ENCODE data around the gene CFAP46. TPM values are rescaled to one million over a fixed set of nuclear protein-coding genes. Genes with fewer than 3 reads are reported as not detected.

Gene CFAP46
- total RNA-seq, 1 experiment from 2014 or later: not detected

GRCh38 chr10:132884691-132885271 is 57.6 kb downstream of the CFAP46 start:
- no peak for DNase-seq
- no peaks in the 10 kb centered on the region for H3K9me3 Mint-ChIP-seq (ENCODE audit: low read depth, unreplicated experiment)
- H3K27me3 Mint-ChIP-seq (ENCODE audit: unreplicated experiment): peaks cover 68% of the 10 kb centered on the region
- CTCF ChIA-PET: no interaction called here
- intact Hi-C loops (cut with micrococcal nuclease; ENCODE audit: unreplicated experiment): no loop called here
- no peaks in the 10 kb centered on the region for H3K36me3 Mint-ChIP-seq (ENCODE audit: insufficient read depth, unreplicated experiment)
- no peaks in the 10 kb centered on the region for H3K4me1 Mint-ChIP-seq (ENCODE audit: low read depth, unreplicated experiment)
- BruUV-seq (replicated peaks): no TSS peak
- H3K27ac Mint-ChIP-seq (ENCODE audit: unreplicated experiment): no peak overlapping the region
- TF ChIP-seq CTCF (IDR thresholded peaks at IDR 0.05; ENCODE audit: unreplicated experiment): no peak
- no peak overlapping the region for H3K4me3 Mint-ChIP-seq (ENCODE audit: low read depth, unreplicated experiment)

DNA sequence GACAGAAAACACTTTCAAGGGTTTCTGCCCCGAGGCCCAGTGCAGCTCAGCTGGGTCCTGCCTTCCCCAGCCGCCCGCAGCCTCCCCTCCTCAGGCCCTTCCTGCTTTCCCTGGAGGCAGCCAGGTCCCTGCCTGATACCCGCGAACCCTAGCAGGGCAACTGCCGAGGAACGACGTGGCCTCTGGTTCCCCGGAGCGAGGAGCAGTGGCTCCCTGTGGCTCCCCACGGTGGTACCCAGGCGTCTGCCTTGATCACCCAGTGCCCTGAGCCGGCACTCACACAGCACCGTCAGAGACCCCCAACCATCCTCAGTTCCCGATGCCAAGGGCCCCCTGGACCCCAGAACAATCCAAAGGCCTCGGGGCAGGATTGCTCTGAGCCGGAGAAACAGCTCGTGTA is 58.3 kb downstream of the CFAP46 start:
- peaks cover 66% of the 10 kb centered on the region for H3K27me3 Mint-ChIP-seq (ENCODE audit: unreplicated experiment)
- H3K4me1 Mint-ChIP-seq (ENCODE audit: low read depth, unreplicated experiment): no peaks in the 10 kb centered on the region
- no peak overlapping the region for H3K4me3 Mint-ChIP-seq (ENCODE audit: low read depth, unreplicated experiment)
- intact Hi-C loops (cut with micrococcal nuclease; ENCODE audit: unreplicated experiment): no loop called here
- no peaks in the 10 kb centered on the region for H3K36me3 Mint-ChIP-seq (ENCODE audit: insufficient read depth, unreplicated experiment)
- no peak overlapping the region for H3K27ac Mint-ChIP-seq (ENCODE audit: unreplicated experiment)
- no peak for DNase-seq
- H3K9me3 Mint-ChIP-seq (ENCODE audit: low read depth, unreplicated experiment): no peaks in the 10 kb centered on the region
- TF ChIP-seq CTCF (IDR thresholded peaks at IDR 0.05; ENCODE audit: unreplicated experiment): no peak
- BruUV-seq (replicated peaks): no TSS peak
- CTCF ChIA-PET: no interaction called here

DNA sequence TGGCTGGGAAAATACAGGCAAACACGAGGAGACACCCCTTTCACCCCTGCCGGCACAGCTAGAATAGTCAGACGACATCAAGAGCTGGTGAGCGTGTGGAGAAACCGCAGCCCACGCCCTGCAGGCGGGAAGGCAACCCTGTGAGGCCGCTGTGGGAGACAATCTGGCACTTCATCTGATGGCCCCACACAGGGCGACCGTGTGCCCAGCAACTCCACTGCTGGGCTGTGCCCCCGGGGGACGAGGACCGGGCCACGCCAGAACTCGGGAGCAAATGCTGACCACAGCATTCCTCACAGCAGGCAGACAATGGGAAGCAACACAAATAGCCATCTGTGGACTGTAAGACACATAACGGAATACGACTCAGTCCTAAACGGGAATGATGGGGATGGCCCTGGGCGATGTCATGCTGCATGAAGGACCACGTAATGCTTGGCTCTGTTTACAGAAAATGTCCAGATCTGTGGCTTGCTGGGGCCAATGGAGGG is 58.9 kb downstream of the CFAP46 start:
- no peak for DNase-seq
- Mint-ChIP-seq H3K4me1 (ENCODE audit: low read depth, unreplicated experiment) (no peaks in the 10 kb centered on the region), H3K27ac (ENCODE audit: unreplicated experiment) (no peak overlapping the region), H3K36me3 (ENCODE audit: insufficient read depth, unreplicated experiment) (no peaks in the 10 kb centered on the region), H3K4me3 (ENCODE audit: low read depth, unreplicated experiment) (no peak overlapping the region), H3K9me3 (ENCODE audit: low read depth, unreplicated experiment) (no peaks in the 10 kb centered on the region), H3K27me3 (ENCODE audit: unreplicated experiment) (peaks cover 71% of the 10 kb centered on the region)
- intact Hi-C loops (cut with micrococcal nuclease; ENCODE audit: unreplicated experiment): no loop called here
- no TSS peak for BruUV-seq (replicated peaks)
- CTCF ChIA-PET: no interaction called here
- TF ChIP-seq CTCF (IDR thresholded peaks at IDR 0.05; ENCODE audit: unreplicated experiment): no peak

- H3K27me3 Mint-ChIP-seq (ENCODE audit: unreplicated experiment): peaks cover 71% of the 10 kb centered on the region
- no TSS peak for BruUV-seq (replicated peaks)
- no peak for TF ChIP-seq CTCF (IDR thresholded peaks at IDR 0.05; ENCODE audit: unreplicated experiment)
- no peaks in the 10 kb centered on the region for H3K9me3 Mint-ChIP-seq (ENCODE audit: low read depth, unreplicated experiment)
- no peaks in the 10 kb centered on the region for H3K36me3 Mint-ChIP-seq (ENCODE audit: insufficient read depth, unreplicated experiment)
- no peak overlapping the region for H3K27ac Mint-ChIP-seq (ENCODE audit: unreplicated experiment)
- H3K4me1 Mint-ChIP-seq (ENCODE audit: low read depth, unreplicated experiment): no peaks in the 10 kb centered on the region
- intact Hi-C loops (cut with micrococcal nuclease; ENCODE audit: unreplicated experiment): no loop called here
- CTCF ChIA-PET: no interaction called here
- no peak for DNase-seq
- H3K4me3 Mint-ChIP-seq (ENCODE audit: low read depth, unreplicated experiment): no peak overlapping the region
Observed at GRCh38 chr10:132882069-132882951, 60.1 kb downstream of the CFAP46 start.

Measured in Calu3 (cell line).